ENCODE results near the gene TMEM14A.

The TMEM14A gene

DNA sequence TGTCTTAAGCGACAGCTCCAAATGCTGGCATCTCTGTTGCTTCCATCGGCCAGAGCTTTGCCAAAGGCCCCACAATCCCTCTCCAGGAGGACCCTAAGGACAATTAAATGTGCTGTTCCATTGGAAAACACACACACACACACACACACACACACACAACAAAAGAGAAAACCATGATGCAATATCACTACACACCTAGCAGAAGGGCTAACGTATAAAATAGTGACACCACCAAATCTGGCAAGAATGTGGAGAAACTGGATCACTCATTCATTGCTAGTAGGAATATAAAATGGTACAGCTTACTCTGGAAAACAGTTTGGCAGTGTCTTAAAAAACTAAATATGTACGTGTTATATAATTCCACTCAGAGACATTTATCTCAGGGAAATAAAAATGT, 13.0 kb upstream of the TMEM14A start:
- Histone ChIP-seq H3K27ac (no peak overlapping the region), H3K36me3 (replicated peaks) (no peaks in the 10 kb centered on the region), H3K4me3 (ENCODE audit: low read depth, low read length) (no peak overlapping the region), H3K27me3 (replicated peaks) (no peaks in the 10 kb centered on the region)
- DNase-seq, result no peak
- in situ Hi-C loops (cut with HindIII; ENCODE audit: low pct_ligation_motif_present, low sequenced_read_pairs), result loop anchor here (25.0 kb wide), 2 partner anchors 246 to 371 kb away; partner anchors contain the start of genes EFHC1 and MCM3
- TF ChIP-seq, protein P1, sequence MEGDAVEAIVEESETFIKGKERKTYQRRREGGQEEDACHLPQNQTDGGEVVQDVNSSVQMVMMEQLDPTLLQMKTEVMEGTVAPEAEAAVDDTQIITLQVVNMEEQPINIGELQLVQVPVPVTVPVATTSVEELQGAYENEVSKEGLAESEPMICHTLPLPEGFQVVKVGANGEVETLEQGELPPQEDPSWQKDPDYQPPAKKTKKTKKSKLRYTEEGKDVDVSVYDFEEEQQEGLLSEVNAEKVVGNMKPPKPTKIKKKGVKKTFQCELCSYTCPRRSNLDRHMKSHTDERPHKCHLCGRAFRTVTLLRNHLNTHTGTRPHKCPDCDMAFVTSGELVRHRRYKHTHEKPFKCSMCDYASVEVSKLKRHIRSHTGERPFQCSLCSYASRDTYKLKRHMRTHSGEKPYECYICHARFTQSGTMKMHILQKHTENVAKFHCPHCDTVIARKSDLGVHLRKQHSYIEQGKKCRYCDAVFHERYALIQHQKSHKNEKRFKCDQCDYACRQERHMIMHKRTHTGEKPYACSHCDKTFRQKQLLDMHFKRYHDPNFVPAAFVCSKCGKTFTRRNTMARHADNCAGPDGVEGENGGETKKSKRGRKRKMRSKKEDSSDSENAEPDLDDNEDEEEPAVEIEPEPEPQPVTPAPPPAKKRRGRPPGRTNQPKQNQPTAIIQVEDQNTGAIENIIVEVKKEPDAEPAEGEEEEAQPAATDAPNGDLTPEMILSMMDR (IDR thresholded peaks at IDR 0.05; ENCODE audit: low read depth, low read length, missing control alignments), result no peak

DNA sequence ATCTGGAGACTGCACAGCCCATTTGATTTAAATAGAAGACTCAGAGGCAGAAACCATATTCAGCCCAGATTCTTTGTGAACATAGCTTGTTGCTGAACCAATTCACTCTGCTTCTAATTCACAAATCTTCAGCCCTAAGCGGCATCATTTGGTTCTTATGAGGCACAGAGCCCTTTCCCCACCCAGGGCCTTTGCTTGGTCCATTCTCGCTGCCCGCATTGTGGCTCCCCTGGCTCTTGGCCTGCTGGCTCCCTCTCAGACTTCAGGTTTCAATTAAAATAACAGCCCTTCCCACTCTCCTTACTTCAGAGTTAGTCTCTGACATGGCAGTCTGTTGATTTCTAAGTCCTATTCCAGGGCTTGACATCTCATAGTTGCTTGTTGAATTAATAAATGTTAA, 9.4 kb upstream of the TMEM14A start:
- DNase-seq, result no peak
- Histone ChIP-seq H3K27ac (no peak overlapping the region), H3K36me3 (replicated peaks) (no peaks in the 10 kb centered on the region), H3K27me3 (replicated peaks) (no peaks in the 10 kb centered on the region), H3K4me3 (ENCODE audit: low read depth, low read length) (no peak overlapping the region)
- TF ChIP-seq, protein P1 (IDR thresholded peaks at IDR 0.05; ENCODE audit: low read depth, low read length, missing control alignments), result no peak
- in situ Hi-C loops (cut with HindIII; ENCODE audit: low pct_ligation_motif_present, low sequenced_read_pairs), result loop anchor here (25.0 kb wide), 2 partner anchors 249 to 374 kb away; partner anchors contain the start of genes EFHC1 and MCM3

DNA sequence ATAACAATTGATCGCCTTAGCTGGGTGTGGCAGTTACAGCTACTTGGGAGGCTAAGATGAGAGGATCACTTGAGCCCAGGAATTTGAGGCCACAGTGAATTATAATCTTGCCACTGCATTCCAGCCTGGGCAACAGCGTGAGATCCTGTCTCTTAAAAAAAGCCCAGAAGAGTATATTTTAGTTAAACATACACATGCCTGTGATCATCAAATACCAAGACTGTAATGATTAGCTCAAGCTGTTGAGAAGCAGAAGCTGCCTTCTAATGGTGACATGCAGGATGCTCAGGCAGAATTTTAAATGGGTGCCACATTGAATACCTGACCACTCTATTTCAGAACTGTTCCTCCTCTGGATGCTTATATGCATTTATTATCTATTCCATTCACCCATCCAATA, 8.9 kb upstream of the TMEM14A start:
- no peaks in the 10 kb centered on the region for H3K36me3 ChIP-seq (replicated peaks)
- no peaks in the 10 kb centered on the region for H3K27me3 ChIP-seq (replicated peaks)
- TF ChIP-seq, protein P1 (IDR thresholded peaks at IDR 0.05; ENCODE audit: low read depth, low read length, missing control alignments), result no peak
- DNase-seq, result no peak
- in situ Hi-C loops (cut with HindIII; ENCODE audit: low pct_ligation_motif_present, low sequenced_read_pairs), result loop anchor here (25.0 kb wide), 2 partner anchors 250 to 375 kb away; partner anchors contain the start of genes EFHC1 and MCM3
- no peak overlapping the region for H3K4me3 ChIP-seq (ENCODE audit: low read depth, low read length)
- H3K27ac ChIP-seq, result no peak overlapping the region

DNA sequence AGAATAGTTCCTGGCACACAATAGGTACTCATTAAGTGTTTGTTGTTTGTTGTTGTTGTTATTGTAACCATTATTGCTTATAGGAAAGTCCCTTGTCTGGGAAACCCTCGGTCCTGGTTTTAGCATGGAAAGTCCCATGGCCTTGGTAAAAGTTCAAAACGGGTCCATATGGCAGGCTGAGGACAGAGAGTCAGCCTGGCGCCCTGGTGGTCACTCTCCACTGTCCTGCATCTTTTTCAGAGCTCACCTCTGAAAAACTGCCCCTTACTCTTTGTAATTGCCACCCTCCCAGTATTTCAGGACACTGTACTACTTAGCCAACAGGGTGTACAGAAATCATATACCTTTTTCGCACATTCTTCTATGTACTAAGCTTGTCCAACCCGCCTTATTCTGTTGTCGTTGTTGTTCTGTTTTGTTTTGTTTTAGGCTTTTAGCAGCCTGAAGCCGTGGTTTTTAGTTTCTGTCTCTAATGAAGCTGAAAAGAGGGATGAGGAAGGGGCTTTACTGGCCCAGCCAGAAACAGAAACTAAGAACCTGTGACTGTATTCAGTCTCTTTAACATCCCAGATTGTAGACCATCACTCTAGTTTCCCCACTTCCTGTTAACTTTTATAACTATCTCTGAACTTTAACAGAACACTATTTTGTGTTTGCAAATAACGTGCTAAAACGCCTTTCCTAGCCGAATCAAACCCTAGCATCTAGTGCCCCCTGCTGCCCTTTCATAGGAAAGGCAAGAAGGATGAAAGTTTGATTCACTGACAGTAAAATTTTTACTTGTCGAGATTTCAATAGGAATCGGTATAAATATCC, 7.6 kb upstream of the TMEM14A start:
- TF ChIP-seq, protein P1 (IDR thresholded peaks at IDR 0.05; ENCODE audit: low read depth, low read length, missing control alignments), result peak; percentile 81
- Histone ChIP-seq H3K4me3 (ENCODE audit: low read depth, low read length) (peak overlapping the region; percentile 73), H3K36me3 (replicated peaks) (no peaks in the 10 kb centered on the region), H3K27me3 (replicated peaks) (no peaks in the 10 kb centered on the region), H3K27ac (peak overlapping the region; percentile 26)
- in situ Hi-C loops (cut with HindIII; ENCODE audit: low pct_ligation_motif_present, low sequenced_read_pairs), result loop anchor here (25.0 kb wide), 2 partner anchors 251 to 376 kb away; partner anchors contain the start of genes EFHC1 and MCM3
- peak; percentile 43 for DNase-seq

DNA sequence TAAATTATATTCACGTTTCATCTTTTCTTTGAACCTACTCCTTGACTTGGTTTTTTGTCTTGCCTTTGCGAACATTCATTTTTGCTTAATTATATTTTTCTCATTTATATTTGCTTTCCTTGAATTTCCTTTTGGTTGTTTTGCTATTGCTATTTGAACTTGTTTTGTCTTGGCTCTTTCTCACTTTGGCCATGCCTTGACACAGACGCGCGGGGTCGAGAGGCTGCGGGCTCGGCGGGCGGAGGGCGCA, 7.1 kb upstream of the TMEM14A start:
- TF ChIP-seq, protein P1 (IDR thresholded peaks at IDR 0.05; ENCODE audit: low read depth, low read length, missing control alignments), result no peak
- peak overlapping the region; percentile 26 for H3K27ac ChIP-seq
- in situ Hi-C loops (cut with HindIII; ENCODE audit: low pct_ligation_motif_present, low sequenced_read_pairs), result loop anchor here (25.0 kb wide), 2 partner anchors 252 to 377 kb away; partner anchors contain the start of genes EFHC1 and MCM3
- DNase-seq, result no peak
- no peaks in the 10 kb centered on the region for H3K36me3 ChIP-seq (replicated peaks)
- no peaks in the 10 kb centered on the region for H3K27me3 ChIP-seq (replicated peaks)
- H3K4me3 ChIP-seq (ENCODE audit: low read depth, low read length), result peak overlapping the region; percentile 73
